ENCODE measurements around the gene STAC3. TPM values are rescaled to one million over a fixed set of nuclear protein-coding genes. Genes with fewer than 3 reads are reported as not detected.

Gene STAC3
- total RNA-seq, 1 experiment from 2014 or later, result 2.5 TPM

DNA sequence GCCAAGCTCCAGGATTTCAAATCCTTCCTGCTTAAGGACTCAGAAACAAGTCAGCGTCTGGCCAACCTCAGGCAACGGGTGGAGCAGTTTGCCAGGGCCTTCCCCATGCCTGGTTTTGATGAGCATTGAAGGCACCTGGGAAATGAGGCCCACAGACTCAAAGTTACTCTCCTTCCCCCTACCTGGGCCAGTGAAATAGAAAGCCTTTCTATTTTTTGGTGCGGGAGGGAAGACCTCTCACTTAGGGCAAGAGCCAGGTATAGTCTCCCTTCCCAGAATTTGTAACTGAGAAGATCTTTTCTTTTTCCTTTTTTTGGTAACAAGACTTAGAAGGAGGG is 16.8 kb downstream of the STAC3 start:
- Histone ChIP-seq H2AFZ (ENCODE audit: low read depth, low read length, poor library complexity, severe bottlenecking) (no peak overlapping the region), H3K36me3 (ENCODE audit: control insufficient read depth in 1 of 2, insufficient read depth in 2 of 2, low read length in 2 of 2) (peaks cover 15 to 34% of the 10 kb centered on the region in 2 experiments), H3K9me3 (ENCODE audit: control insufficient read depth in 1 of 2, insufficient read depth in 1 of 2, low read depth in 1 of 2, low read length in 2 of 2) (no peaks in the 10 kb centered on the region), H3K4me3 (replicated peaks in 1 of 2; ENCODE audit: low read depth in 1 of 2, low read length in 2 of 2) (no peak overlapping the region), H3K27me3 (ENCODE audit: insufficient read depth, low read length) (no peaks in the 10 kb centered on the region), H4K20me1 (ENCODE audit: insufficient read depth) (no peaks in the 10 kb centered on the region), H3K9ac (ENCODE audit: low read length) (no peak overlapping the region), H3K9me2 (ENCODE audit: insufficient read depth) (no peaks in the 10 kb centered on the region), H3K27ac (ENCODE audit: low read depth, low read length) (no peak overlapping the region), H3K79me2 (ENCODE audit: insufficient read depth, low read length) (peaks cover 30% of the 10 kb centered on the region), H3K4me1 (ENCODE audit: control insufficient read depth in 1 of 2, insufficient read depth in 2 of 2, low read length in 2 of 2) (peaks cover 6 to 17% of the 10 kb centered on the region in 2 experiments), H3K4me2 (ENCODE audit: low read length) (no peak overlapping the region)
- TF ChIP-seq YY1 (IDR thresholded peaks at IDR 0.05; ENCODE audit: extremely low read depth, insufficient replicate concordance, low read depth, low read length), result no peak
- TF ChIP-seq CBX3 (IDR thresholded peaks at IDR 0.05; ENCODE audit: low read depth), result no peak
- TF ChIP-seq FOSL1 (IDR thresholded peaks at IDR 0.05; ENCODE audit: low read depth), result no peak
- TF ChIP-seq RAD21 (IDR thresholded peaks at IDR 0.05; ENCODE audit: low read depth), result no peak
- TF ChIP-seq, protein P1, sequence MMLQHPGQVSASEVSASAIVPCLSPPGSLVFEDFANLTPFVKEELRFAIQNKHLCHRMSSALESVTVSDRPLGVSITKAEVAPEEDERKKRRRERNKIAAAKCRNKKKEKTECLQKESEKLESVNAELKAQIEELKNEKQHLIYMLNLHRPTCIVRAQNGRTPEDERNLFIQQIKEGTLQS (IDR thresholded peaks at IDR 0.05), result no peak
- TF ChIP-seq, protein P2, sequence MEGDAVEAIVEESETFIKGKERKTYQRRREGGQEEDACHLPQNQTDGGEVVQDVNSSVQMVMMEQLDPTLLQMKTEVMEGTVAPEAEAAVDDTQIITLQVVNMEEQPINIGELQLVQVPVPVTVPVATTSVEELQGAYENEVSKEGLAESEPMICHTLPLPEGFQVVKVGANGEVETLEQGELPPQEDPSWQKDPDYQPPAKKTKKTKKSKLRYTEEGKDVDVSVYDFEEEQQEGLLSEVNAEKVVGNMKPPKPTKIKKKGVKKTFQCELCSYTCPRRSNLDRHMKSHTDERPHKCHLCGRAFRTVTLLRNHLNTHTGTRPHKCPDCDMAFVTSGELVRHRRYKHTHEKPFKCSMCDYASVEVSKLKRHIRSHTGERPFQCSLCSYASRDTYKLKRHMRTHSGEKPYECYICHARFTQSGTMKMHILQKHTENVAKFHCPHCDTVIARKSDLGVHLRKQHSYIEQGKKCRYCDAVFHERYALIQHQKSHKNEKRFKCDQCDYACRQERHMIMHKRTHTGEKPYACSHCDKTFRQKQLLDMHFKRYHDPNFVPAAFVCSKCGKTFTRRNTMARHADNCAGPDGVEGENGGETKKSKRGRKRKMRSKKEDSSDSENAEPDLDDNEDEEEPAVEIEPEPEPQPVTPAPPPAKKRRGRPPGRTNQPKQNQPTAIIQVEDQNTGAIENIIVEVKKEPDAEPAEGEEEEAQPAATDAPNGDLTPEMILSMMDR (IDR thresholded peaks at IDR 0.05 in 2 of 3, conservative IDR thresholded peaks at IDR 0.05 in 1 of 3; ENCODE audit: borderline replicate concordance in 1 of 3, insufficient read depth in 1 of 3, low read depth in 2 of 3, low read length in 2 of 3), result no peak
- no peak for TF ChIP-seq EZH2 (IDR thresholded peaks at IDR 0.05)
- no peak for DNase-seq (ENCODE audit: low read depth, low spot score)
- ChIA-PET POLR2A (no interaction called here), RAD21 (ENCODE audit: low non-redundant PET in 1 of 2, low total read pairs in 2 of 2, uncharacterized antibody in 2 of 2, unreplicated experiment in 2 of 2) (no interaction called here), CTCF (interaction anchor here (1.1 to 2.1 kb wide), 2 partner anchors 9 to 20 kb away, joined by 3 to 10 read pairs; no protein-coding TSS in a partner anchor)
- no peak for ATAC-seq
- intact Hi-C loops (cut with micrococcal nuclease), result no loop called here
- TSS peak; percentile 3 for BruUV-seq (replicated peaks)
